ENCODE data around the gene CCDC159.

The CCDC159 gene

DNA sequence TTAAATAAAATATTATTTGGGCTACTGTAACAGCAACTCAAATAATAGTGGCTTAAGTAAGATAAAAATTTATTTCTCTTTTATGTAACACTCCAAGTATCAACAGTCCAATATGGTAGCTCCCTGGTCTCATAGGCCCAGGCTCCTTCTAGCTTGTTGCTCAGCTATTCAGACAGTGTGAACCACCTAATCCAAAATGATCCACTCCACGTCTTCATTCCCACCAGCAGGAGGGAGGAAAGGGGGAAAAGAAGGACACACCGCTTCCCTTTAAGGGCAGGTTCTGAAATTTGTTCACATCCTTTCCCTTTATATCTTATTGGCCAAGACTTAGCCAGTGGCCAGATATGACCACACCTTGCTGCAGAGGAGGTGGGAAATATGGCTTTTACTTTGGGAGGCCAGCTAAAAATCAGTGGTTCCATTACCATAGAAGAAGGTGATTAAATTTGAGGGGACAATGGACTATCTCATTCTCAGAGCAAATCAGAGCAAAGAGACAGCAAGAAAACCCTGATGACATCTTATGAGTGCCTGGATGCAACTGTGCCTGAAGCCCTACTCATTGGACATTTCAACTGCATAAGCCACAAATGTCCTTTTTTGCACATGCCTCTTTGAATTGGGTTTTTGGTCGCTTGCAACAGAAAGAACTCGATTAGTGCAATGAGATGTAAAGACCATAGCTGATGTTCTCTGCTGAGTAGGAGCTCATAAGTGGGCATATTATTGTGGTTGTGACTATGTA is 44.8 kb downstream of the CCDC159 start:
- TF ChIP-seq, protein P1, sequence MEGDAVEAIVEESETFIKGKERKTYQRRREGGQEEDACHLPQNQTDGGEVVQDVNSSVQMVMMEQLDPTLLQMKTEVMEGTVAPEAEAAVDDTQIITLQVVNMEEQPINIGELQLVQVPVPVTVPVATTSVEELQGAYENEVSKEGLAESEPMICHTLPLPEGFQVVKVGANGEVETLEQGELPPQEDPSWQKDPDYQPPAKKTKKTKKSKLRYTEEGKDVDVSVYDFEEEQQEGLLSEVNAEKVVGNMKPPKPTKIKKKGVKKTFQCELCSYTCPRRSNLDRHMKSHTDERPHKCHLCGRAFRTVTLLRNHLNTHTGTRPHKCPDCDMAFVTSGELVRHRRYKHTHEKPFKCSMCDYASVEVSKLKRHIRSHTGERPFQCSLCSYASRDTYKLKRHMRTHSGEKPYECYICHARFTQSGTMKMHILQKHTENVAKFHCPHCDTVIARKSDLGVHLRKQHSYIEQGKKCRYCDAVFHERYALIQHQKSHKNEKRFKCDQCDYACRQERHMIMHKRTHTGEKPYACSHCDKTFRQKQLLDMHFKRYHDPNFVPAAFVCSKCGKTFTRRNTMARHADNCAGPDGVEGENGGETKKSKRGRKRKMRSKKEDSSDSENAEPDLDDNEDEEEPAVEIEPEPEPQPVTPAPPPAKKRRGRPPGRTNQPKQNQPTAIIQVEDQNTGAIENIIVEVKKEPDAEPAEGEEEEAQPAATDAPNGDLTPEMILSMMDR (IDR thresholded peaks at IDR 0.05; ENCODE audit: insufficient read depth, low read length, poor library complexity, severe bottlenecking) = no peak
- TF ChIP-seq EZH2phosphoT487 (conservative IDR thresholded peaks at IDR 0.05; ENCODE audit: low read length) = no peak

DNA sequence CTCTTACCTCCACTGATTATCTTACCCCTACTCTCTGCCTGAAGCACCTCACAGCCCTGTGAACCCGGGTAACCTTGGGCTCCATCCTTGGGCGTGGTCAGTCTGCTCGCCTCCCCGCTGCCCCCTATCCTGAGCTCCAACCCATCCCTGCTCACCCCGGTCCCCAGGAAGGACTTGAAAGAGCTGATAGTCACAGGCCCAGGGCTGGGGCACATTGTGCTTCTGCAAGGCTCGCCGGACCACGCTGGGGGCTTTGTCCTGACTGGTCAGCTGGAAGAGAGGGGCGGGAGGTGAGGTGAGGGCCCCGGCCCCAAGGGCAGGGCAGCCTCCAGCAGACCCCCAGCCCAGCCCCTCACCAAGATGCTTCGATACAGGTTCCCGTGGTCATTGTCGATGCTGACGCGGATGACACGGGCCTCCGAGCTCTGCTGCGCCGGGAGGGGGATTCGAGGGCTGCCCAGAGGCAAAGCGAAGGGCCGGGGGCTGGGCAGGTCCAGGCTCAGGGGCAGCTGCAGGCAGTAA is 50.8 kb downstream of the CCDC159 start:
- H3K36me3 ChIP-seq (ENCODE audit: low read length) = no peaks in the 10 kb centered on the region
- no peak overlapping the region for H3K4me2 ChIP-seq (ENCODE audit: low read depth, low read length, poor library complexity, severe bottlenecking)
- no peaks in the 10 kb centered on the region for H3K9me2 ChIP-seq (replicated peaks; ENCODE audit: insufficient read depth, low read length)
- no peaks in the 10 kb centered on the region for H4K20me1 ChIP-seq (ENCODE audit: low read depth, low read length)
- H3F3A ChIP-seq (ENCODE audit: insufficient read depth) = no peaks in the 10 kb centered on the region
- no peaks in the 10 kb centered on the region for H3K9me3 ChIP-seq (ENCODE audit: insufficient read depth, low read length)
- no peaks in the 10 kb centered on the region for H3K79me2 ChIP-seq (ENCODE audit: insufficient read depth, low read length)
- no peak overlapping the region for H3K27ac ChIP-seq (ENCODE audit: low read depth, low read length)
- H3K9ac ChIP-seq (ENCODE audit: low read length) = no peak overlapping the region
- no peak overlapping the region for H3K4me3 ChIP-seq (ENCODE audit: insufficient read depth, low read length, poor library complexity, severe bottlenecking)
- no peak for TF ChIP-seq EZH2phosphoT487 (conservative IDR thresholded peaks at IDR 0.05; ENCODE audit: low read length)
- TF ChIP-seq, protein P1 (IDR thresholded peaks at IDR 0.05; ENCODE audit: insufficient read depth, low read length, poor library complexity, severe bottlenecking) = no peak
- no peaks in the 10 kb centered on the region for H3K27me3 ChIP-seq (ENCODE audit: low read length)
- no peak overlapping the region for H2AFZ ChIP-seq (ENCODE audit: low read depth, low read length, severe bottlenecking)

More for the DNA sequence above, 44.8 kb downstream of the CCDC159 start:
- H3K4me2 ChIP-seq (ENCODE audit: low read depth, low read length, poor library complexity, severe bottlenecking) = no peak overlapping the region
- no peaks in the 10 kb centered on the region for H3F3A ChIP-seq (ENCODE audit: insufficient read depth)
- H3K27ac ChIP-seq (ENCODE audit: low read depth, low read length) = no peak overlapping the region
- no peaks in the 10 kb centered on the region for H3K36me3 ChIP-seq (ENCODE audit: low read length)
- H3K9ac ChIP-seq (ENCODE audit: low read length) = no peak overlapping the region
- no peaks in the 10 kb centered on the region for H3K9me3 ChIP-seq (ENCODE audit: insufficient read depth, low read length)
- H3K79me2 ChIP-seq (ENCODE audit: insufficient read depth, low read length) = no peaks in the 10 kb centered on the region
- no peaks in the 10 kb centered on the region for H4K20me1 ChIP-seq (ENCODE audit: low read depth, low read length)
- no peak overlapping the region for H2AFZ ChIP-seq (ENCODE audit: low read depth, low read length, severe bottlenecking)
- no peak overlapping the region for H3K4me3 ChIP-seq (ENCODE audit: insufficient read depth, low read length, poor library complexity, severe bottlenecking)
- H3K9me2 ChIP-seq (replicated peaks; ENCODE audit: insufficient read depth, low read length) = no peaks in the 10 kb centered on the region
- H3K27me3 ChIP-seq (ENCODE audit: low read length) = no peaks in the 10 kb centered on the region

DNA sequence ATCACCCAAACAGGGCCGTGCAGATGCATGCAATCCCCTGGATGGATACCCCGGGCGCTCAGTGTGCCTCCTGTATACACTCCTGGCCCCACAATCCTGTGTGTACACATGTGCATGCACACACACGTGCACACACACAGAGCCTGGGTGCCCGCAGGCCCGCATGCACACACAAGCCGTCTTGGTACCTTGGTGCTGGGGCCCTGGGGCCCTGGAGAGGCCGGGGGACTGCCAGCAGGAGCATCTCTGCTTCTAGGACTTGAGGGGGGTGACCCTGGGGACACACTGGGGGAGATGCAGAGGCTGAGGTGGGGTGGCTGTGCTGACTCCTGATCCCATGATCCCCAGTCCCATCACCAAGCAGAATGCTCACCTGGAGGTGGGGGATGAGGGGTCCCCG is 53.3 kb downstream of the CCDC159 start:
- Histone ChIP-seq H3F3A (ENCODE audit: insufficient read depth) (no peaks in the 10 kb centered on the region), H3K9me3 (ENCODE audit: insufficient read depth, low read length) (no peaks in the 10 kb centered on the region), H3K36me3 (ENCODE audit: low read length) (no peaks in the 10 kb centered on the region), H3K9me2 (replicated peaks; ENCODE audit: insufficient read depth, low read length) (no peaks in the 10 kb centered on the region), H3K4me3 (ENCODE audit: insufficient read depth, low read length, poor library complexity, severe bottlenecking) (no peak overlapping the region), H4K20me1 (ENCODE audit: low read depth, low read length) (no peaks in the 10 kb centered on the region), H3K27ac (ENCODE audit: low read depth, low read length) (no peak overlapping the region), H3K27me3 (ENCODE audit: low read length) (no peaks in the 10 kb centered on the region), H2AFZ (ENCODE audit: low read depth, low read length, severe bottlenecking) (no peak overlapping the region), H3K4me2 (ENCODE audit: low read depth, low read length, poor library complexity, severe bottlenecking) (no peak overlapping the region), H3K9ac (ENCODE audit: low read length) (no peak overlapping the region), H3K79me2 (ENCODE audit: insufficient read depth, low read length) (no peaks in the 10 kb centered on the region)
- TF ChIP-seq EZH2phosphoT487 (conservative IDR thresholded peaks at IDR 0.05; ENCODE audit: low read length) = no peak
- TF ChIP-seq, protein P1 (IDR thresholded peaks at IDR 0.05; ENCODE audit: insufficient read depth, low read length, poor library complexity, severe bottlenecking) = no peak

Data from SU-DHL-6 (cell line).